ENCODE measurements around the gene RGS21. TPM values are rescaled to one million over a fixed set of nuclear protein-coding genes. Genes with fewer than 3 reads are reported as not detected.

RGS21 gene
- total and polyA plus RNA-seq, 10 of the 15 experiments (the other 5 are each of a cell fraction or from before 2014, with no cell fraction given): not detected

Other genes with a start within 250 kb of the RGS21 start
- not detected in 2 replicates for gene RGS18, start 158.5 kb upstream of the RGS21 start, total RNA-seq (2014; rRNA removed)
- gene RGS18, start 158.5 kb upstream of the RGS21 start, total RNA-seq (2014; rRNA removed; fragmentation: Illumina TruSeq; extraction: Trizol): not detected in 2 replicates
- not detected in 2 replicates for gene RGS18, start 158.5 kb upstream of the RGS21 start, total RNA-seq (2021)
- not detected in 2 replicates for gene RGS18, start 158.5 kb upstream of the RGS21 start, polyA plus RNA-seq (2011; rRNA removed)
- gene RGS18, start 158.5 kb upstream of the RGS21 start, polyA plus RNA-seq (2014; fragmentation: Illumina TruSeq; extraction: Trizol): not detected in 2 replicates
- gene RGS18, start 158.5 kb upstream of the RGS21 start, polyA plus RNA-seq (2014; fragmentation: Nextera tagmentation; extraction: Ambion mirVana): not detected
- gene RGS18, start 158.5 kb upstream of the RGS21 start, polyA plus RNA-seq (2014; rRNA removed): not detected in 2 replicates
- gene RGS18, start 158.5 kb upstream of the RGS21 start, polyA plus RNA-seq (2016; fragmentation: Nextera tagmentation; extraction: Ambion mirVana): not detected

Data from GM12878 (cell line).